H1 (cell line): ENCODE measurements around the gene ATXN3. TPM values are rescaled to one million over a fixed set of nuclear protein-coding genes. Genes with fewer than 3 reads are reported as not detected.

Source experiments
- CTCF ChIA-PET: fragments of 300-600 bp; sonication (Branson Sonifier 250); formaldehyde crosslinking; loops from one replicate; lab custom pipeline; 2021; ENCODE audit not compliant: partially characterized antibody; lab: Charles Lee
- POLR2A ChIA-PET: fragments of 300-600 bp; sonication (Branson Sonifier 250); formaldehyde crosslinking; loops from one replicate; lab custom pipeline; 2021; ENCODE audit warnings: inconsistent platforms; ENCODE audit not compliant: partially characterized antibody; lab: Charles Lee
- DNase-seq, 2 experiments: peaks; one replicate each; pipeline versions ENCODE4 v3.0.0 to v3.0.0-alpha.2; 2010 to 2022; ENCODE audit warnings: low spot score in 2 of 2, low read depth in 1 of 2, mixed read lengths in 1 of 2
- FAIRE-seq: peaks from 2 replicates; lab custom pipeline; 2011; peaks lifted over from hg19 to GRCh38; lab: Jason Lieb, UNC
- H2AFZ ChIP-seq: 2 replicates; pipeline ENCODE4 v1.8.1; 2012; ENCODE audit warnings: low read length, inconsistent platforms
- H2AK5ac ChIP-seq: 2 replicates; pipeline ENCODE4 v1.6.1; 2013; ENCODE audit warnings: low read depth, low read length
- H2BK120ac ChIP-seq: replicated peaks from 2 replicates; pipeline ENCODE3; 2013; ENCODE audit warnings: low read depth, low read length, inconsistent platforms
- H2BK12ac ChIP-seq: 2 replicates; pipeline ENCODE4 v1.6.1; 2013; ENCODE audit warnings: low read depth, low read length
- H2BK15ac ChIP-seq: 2 replicates; pipeline ENCODE4 v1.6.1; 2013; ENCODE audit warnings: low read length
- H2BK20ac ChIP-seq: 2 replicates; pipeline ENCODE4 v1.6.1; 2013; ENCODE audit warnings: low read length
- H2BK5ac ChIP-seq: 2 replicates; pipeline ENCODE4 v1.6.1; 2013; ENCODE audit warnings: low read depth, low read length
- H3K14ac ChIP-seq: 2 replicates; pipeline ENCODE4 v1.6.1; 2013; ENCODE audit warnings: inconsistent platforms; ENCODE audit not compliant: insufficient read length
- H3K18ac ChIP-seq: 2 replicates; pipeline ENCODE4 v1.6.1; 2013; ENCODE audit warnings: low read length; ENCODE audit errors: extremely low read depth
- H3K23ac ChIP-seq: 2 replicates; pipeline ENCODE4 v1.6.1; 2013; ENCODE audit warnings: inconsistent platforms; ENCODE audit not compliant: insufficient read length
- H3K23me2 ChIP-seq: 2 replicates; pipeline ENCODE4 v1.6.1; 2013; ENCODE audit warnings: low read depth, low read length
- H3K27ac ChIP-seq: 2 replicates; pipeline ENCODE4 v1.6.1; 2011; ENCODE audit warnings: low read depth, low read length, inconsistent platforms
- H3K27me3 ChIP-seq, 4 experiments: replicated peaks in 1 of 4; 1 replicate in 1 of 4; 2 replicates in 3 of 4; pipeline versions ENCODE4 v1.6.1 to v1.8.1; 2011 to 2013; ENCODE audit warnings: low read length in 3 of 4, mild to moderate bottlenecking in 3 of 4, inconsistent platforms in 2 of 4, mixed read lengths in 2 of 4, moderate library complexity in 1 of 4; ENCODE audit not compliant: control insufficient read depth in 3 of 4, insufficient read depth in 3 of 4; ENCODE audit errors: extremely low read depth in 1 of 4
- H3K36me3 ChIP-seq, 4 experiments: 2 replicates each; pipeline versions ENCODE4 v1.6.1 to v1.8.1; 2011 to 2013; ENCODE audit warnings: mild to moderate bottlenecking in 4 of 4, low read length in 3 of 4, moderate library complexity in 2 of 4, control low read depth in 1 of 4, inconsistent platforms in 1 of 4; ENCODE audit not compliant: insufficient read depth in 4 of 4, control insufficient read depth in 2 of 4
- H3K4ac ChIP-seq: replicated peaks from 2 replicates; pipeline ENCODE3; 2013; ENCODE audit warnings: low read length, low read depth, mixed read lengths, inconsistent platforms; ENCODE audit not compliant: insufficient read length
- H3K4me1 ChIP-seq, 4 experiments: replicated peaks in 1 of 4; 1 replicate in 1 of 4; 2 replicates in 3 of 4; pipeline versions ENCODE4 v1.6.1 to v1.8.1; 2011 to 2013; ENCODE audit warnings: low read length in 3 of 4, inconsistent platforms in 2 of 4, mixed read lengths in 1 of 4; ENCODE audit not compliant: insufficient read depth in 4 of 4, control insufficient read depth in 3 of 4
- H3K4me2 ChIP-seq, 2 experiments: 2 replicates each; pipeline versions ENCODE4 v1.6.1 to v1.8.1; 2011 to 2013; ENCODE audit warnings: low read depth in 2 of 2, low read length in 2 of 2, control low read depth in 1 of 2, inconsistent platforms in 1 of 2, mild to moderate bottlenecking in 1 of 2; ENCODE audit not compliant: insufficient read depth in 1 of 2
- H3K4me3 ChIP-seq, 4 experiments: fragments of 200-600, 300-600 bp in 1 of 4; sonication (generic), shearing (Covaris generic), sonication (Bioruptor Twin) in 1 of 4; 2 replicates each; pipeline versions ENCODE4 v1.5.1 to v1.8.1; 2011 to 2016; ENCODE audit warnings: low read length in 4 of 4, low read depth in 3 of 4, control low read depth in 2 of 4, inconsistent platforms in 2 of 4, mild to moderate bottlenecking in 2 of 4, mixed read lengths in 1 of 4, moderate library complexity in 1 of 4; ENCODE audit not compliant: insufficient read depth in 2 of 4; ENCODE audit errors: extremely low read depth in 1 of 4
- H3K56ac ChIP-seq: replicated peaks from 2 replicates; pipeline ENCODE3; 2013; ENCODE audit warnings: low read depth, mild to moderate bottlenecking, mixed read lengths, low read length, inconsistent platforms; ENCODE audit not compliant: insufficient read length
- H3K79me1 ChIP-seq: 2 replicates; pipeline ENCODE4 v1.6.1; 2013; ENCODE audit warnings: low read depth, low read length, control low read depth
- H3K79me2 ChIP-seq, 2 experiments: 2 replicates each; pipeline versions ENCODE4 v1.6.1 to v1.8.1; 2012 to 2013; ENCODE audit warnings: low read length in 2 of 2, mild to moderate bottlenecking in 2 of 2, inconsistent platforms in 1 of 2; ENCODE audit not compliant: insufficient read depth in 2 of 2, control insufficient read depth in 1 of 2
- H3K9ac ChIP-seq, 4 experiments: replicated peaks in 1 of 4; 1 replicate in 1 of 4; 2 replicates in 3 of 4; pipeline versions ENCODE4 v1.6.1 to v1.8.1; 2011 to 2013; ENCODE audit warnings: low read depth in 3 of 4, low read length in 3 of 4, control low read depth in 2 of 4, mild to moderate bottlenecking in 2 of 4, moderate library complexity in 2 of 4, inconsistent platforms in 1 of 4; ENCODE audit errors: extremely low read depth in 1 of 4
- H3K9me3 ChIP-seq, 2 experiments: 2 replicates each; pipeline versions ENCODE4 v1.6.1 to v1.8.1; 2012 to 2013; ENCODE audit warnings: mild to moderate bottlenecking in 2 of 2, moderate library complexity in 2 of 2, control low read depth in 1 of 2, inconsistent platforms in 1 of 2, low read depth in 1 of 2, low read length in 1 of 2, mixed read lengths in 1 of 2; ENCODE audit not compliant: insufficient read depth in 2 of 2
- H4K20me1 ChIP-seq, 2 experiments: replicated peaks in 1 of 2; 2 replicates each; pipeline versions ENCODE3 to v1.8.1; 2011 to 2013; ENCODE audit warnings: inconsistent platforms in 2 of 2, low read length in 2 of 2, mild to moderate bottlenecking in 1 of 2; ENCODE audit not compliant: insufficient read depth in 2 of 2, control insufficient read depth in 1 of 2
- H4K5ac ChIP-seq: 2 replicates; pipeline ENCODE4 v1.6.1; 2013; ENCODE audit warnings: low read length, low read depth, mixed read lengths, inconsistent platforms; ENCODE audit not compliant: insufficient read length
- H4K8ac ChIP-seq: 2 replicates; pipeline ENCODE4 v1.8.0; 2013; ENCODE audit warnings: mild to moderate bottlenecking, moderate library complexity, low read length, inconsistent platforms; ENCODE audit not compliant: insufficient read depth; ENCODE audit errors: extremely low read depth
- H4K91ac ChIP-seq: replicated peaks from 2 replicates; pipeline ENCODE3; 2013; ENCODE audit warnings: low read length, mixed read lengths, inconsistent platforms; ENCODE audit not compliant: insufficient read length
- CBX8 ChIP-seq: fragments of 300-800, 300-1000 bp; sonication (generic); IDR thresholded peaks from 2 replicates; pipeline ENCODE4 v1.7.1; 2016; ENCODE audit warnings: low read depth, low read length, borderline replicate concordance
- SIN3A ChIP-seq, 2 experiments: IDR thresholded peaks in 1 of 2; conservative IDR thresholded peaks in 1 of 2; 2 replicates each; pipeline ENCODE4 v1.6.1; 2011 to 2012; ENCODE audit warnings: low read length in 2 of 2, improper control_type of control experiment in 1 of 2, low read depth in 1 of 2, mild to moderate bottlenecking in 1 of 2
- ZNF274 ChIP-seq: IDR thresholded peaks from 2 replicates; pipeline ENCODE4 v1.7.0; 2012; ENCODE audit warnings: low read length, borderline replicate concordance; ENCODE audit errors: extremely low read depth
- WGBS, 2 experiments: shearing (Covaris generic) in 1 of 2; methylation state at CpG; one replicate each; pipeline versions ENCODE4 v1.1.6 to v1.1.7; 2013 to 2015; ENCODE audit warnings: low lambda C conversion rate in 2 of 2, mixed read lengths in 2 of 2, inconsistent platforms in 1 of 2, low coverage in 1 of 2, missing lambda C conversion rate in 1 of 2; ENCODE audit not compliant: insufficient replicate concordance in 2 of 2, insufficient coverage in 1 of 2, insufficient read length in 1 of 2; ENCODE audit errors: extremely low coverage in 1 of 2, missing lambda C conversion rate in 1 of 2; 5-methylcytosine and 5-hydroxymethylcytosine counted together
- polyA plus RNA-seq, 7 experiments: library from polyadenylated mRNA; depleted of rRNA in 3 of 7; stranded (reverse) in 5 of 7; unstranded in 2 of 7; fragments of >200 nt in 5 of 7; fragments of 200-250 nt in 2 of 7; gene quantifications; 1 replicate in 5 of 7; 2 replicates in 1 of 7; 4 replicates in 1 of 7; pipeline versions ENCODE4 v1.2.1 to v1.2.3, GENCODE V29; 2011 to 2013; ENCODE audit warnings: missing spikeins in 2 of 7, mixed read lengths in 2 of 7
- total RNA-seq: library from RNA; stranded (reverse); fragmentation: NEBNext Ultra II Directional; extraction: Animal tissue kit (Norgen Biotek cat#: 25700); gene quantifications from 2 replicates; pipeline ENCODE4 v1.2.1, GENCODE V29; 2021

ATXN3 gene
- total and polyA plus RNA-seq, 2 of the 8 experiments (the other 6 are each of a cell fraction or from before 2014, with no cell fraction given): 8.8 to 37.2 TPM

GRCh38 chr14:92058006-92058917 is 48.1 kb downstream of the ATXN3 start:
- WGBS, 2 experiments: 79% methylated on average over 9 of the region's 9 CpGs; no CpG with 5 or more reads in 1 of the 2 experiments
- no peak overlapping the region for H3K4ac ChIP-seq
- H4K20me1 ChIP-seq: no peaks in the 10 kb centered on the region
- H3K4me3 ChIP-seq: no peak overlapping the region
- no peak overlapping the region for H4K91ac ChIP-seq
- H2BK5ac ChIP-seq: no peak overlapping the region
- no peaks in the 10 kb centered on the region; a peak in 1 of 7 replicates for H3K27me3 ChIP-seq
- H3K36me3 ChIP-seq: peaks cover 0 to 2% (median 0%) of the 10 kb centered on the region in 4 experiments; a peak in 1 of 8 replicates
- H3K14ac ChIP-seq: no peak overlapping the region
- H3K18ac ChIP-seq: no peak overlapping the region
- POLR2A ChIA-PET: interaction anchor here (0.6 to 2.3 kb wide), 6 partner anchors 10 to 353 kb away, joined by 3 to 17 read pairs (median 5); partner anchors contain the start of genes ATXN3 and TRIP11
- no peak overlapping the region for H2BK120ac ChIP-seq
- TF ChIP-seq CBX8 (no peak), SIN3A (conservative IDR thresholded peaks at IDR 0.05 in 1 of 2, IDR thresholded peaks at IDR 0.05 in 1 of 2; ENCODE audit: low read depth in 1 of 2, low read length in 2 of 2) (no peak), ZNF274 (no peak)
- TF ChIP-seq, all 59 proteins: peak for 0
- H2AFZ ChIP-seq: no peak overlapping the region
- H3K4me1 ChIP-seq: peaks cover 0 to 2% (median 0%) of the 10 kb centered on the region in 4 experiments; a peak in 2 of 7 replicates
- H3K4me2 ChIP-seq: no peak overlapping the region
- no peaks in the 10 kb centered on the region for H3K79me1 ChIP-seq
- no peaks in the 10 kb centered on the region for H3K23me2 ChIP-seq
- FAIRE-seq (no peak), DNase-seq (peak in 1 of 2 experiments; percentile 26)
- no peak overlapping the region for H2BK15ac ChIP-seq
- H3K23ac ChIP-seq: no peak overlapping the region
- no peak overlapping the region for H4K5ac ChIP-seq
- H3K9ac ChIP-seq: no peak overlapping the region
- no peak overlapping the region for H3K56ac ChIP-seq
- no peaks in the 10 kb centered on the region for H3K9me3 ChIP-seq
- H3K27ac ChIP-seq: no peak overlapping the region
- no peak overlapping the region for H4K8ac ChIP-seq
- H2AK5ac ChIP-seq: no peak overlapping the region
- CTCF ChIA-PET: interaction anchor here (1.0 to 1.1 kb wide), 2 partner anchors 9 to 62 kb away, joined by 3 read pairs; no protein-coding TSS in a partner anchor
- H2BK20ac ChIP-seq: no peak overlapping the region
- no peak overlapping the region for H2BK12ac ChIP-seq
- H3K79me2 ChIP-seq: no peaks in the 10 kb centered on the region
